ENCODE measurements around the gene COX17. TPM values are rescaled to one million over a fixed set of nuclear protein-coding genes. Genes with fewer than 3 reads are reported as not detected.

COX17 gene
- total RNA-seq, 1 experiment from 2014 or later, result 51.3 TPM

- Mint-ChIP-seq H3K4me3 (ENCODE audit: low read depth, unreplicated experiment) (no peak overlapping the region), H3K4me1 (ENCODE audit: low read depth, unreplicated experiment) (no peaks in the 10 kb centered on the region), H3K27ac (ENCODE audit: unreplicated experiment) (no peak overlapping the region), H3K9me3 (ENCODE audit: low read depth, unreplicated experiment) (no peaks in the 10 kb centered on the region), H3K27me3 (ENCODE audit: unreplicated experiment) (no peaks in the 10 kb centered on the region), H3K36me3 (ENCODE audit: insufficient read depth, unreplicated experiment) (peaks cover 13% of the 10 kb centered on the region)
- BruUV-seq (replicated peaks), result no TSS peak
- DNase-seq, result no peak
- no peak for TF ChIP-seq CTCF (IDR thresholded peaks at IDR 0.05; ENCODE audit: unreplicated experiment)
- intact Hi-C loops (cut with micrococcal nuclease; ENCODE audit: unreplicated experiment), result loop anchor here (10.0 kb wide), 1 partner anchor 208 kb away; the partner anchor contains the start of genes POGLUT1 and TMEM39A
- CTCF ChIA-PET, result no interaction called here
These were observed 4.4 kb downstream of the COX17 start for GRCh38 chr3:119672776-119673175.

GRCh38 chr3:119669906-119670570 is 7.2 kb downstream of the COX17 start:
- CTCF ChIA-PET, result no interaction called here
- Mint-ChIP-seq H3K27ac (ENCODE audit: unreplicated experiment) (no peak overlapping the region), H3K36me3 (ENCODE audit: insufficient read depth, unreplicated experiment) (no peaks in the 10 kb centered on the region), H3K4me3 (ENCODE audit: low read depth, unreplicated experiment) (no peak overlapping the region), H3K4me1 (ENCODE audit: low read depth, unreplicated experiment) (no peaks in the 10 kb centered on the region), H3K9me3 (ENCODE audit: low read depth, unreplicated experiment) (no peaks in the 10 kb centered on the region), H3K27me3 (ENCODE audit: unreplicated experiment) (no peaks in the 10 kb centered on the region)
- DNase-seq, result no peak
- TF ChIP-seq CTCF (IDR thresholded peaks at IDR 0.05; ENCODE audit: unreplicated experiment), result no peak
- BruUV-seq (replicated peaks), result no TSS peak
- intact Hi-C loops (cut with micrococcal nuclease; ENCODE audit: unreplicated experiment), result loop anchor here (10.0 kb wide), 1 partner anchor 205 kb away; the partner anchor contains the start of genes POGLUT1 and TMEM39A

- H3K27ac Mint-ChIP-seq (ENCODE audit: unreplicated experiment), result no peak overlapping the region
- no peak for DNase-seq
- no peaks in the 10 kb centered on the region for H3K27me3 Mint-ChIP-seq (ENCODE audit: unreplicated experiment)
- no peak overlapping the region for H3K4me3 Mint-ChIP-seq (ENCODE audit: low read depth, unreplicated experiment)
- no peaks in the 10 kb centered on the region for H3K36me3 Mint-ChIP-seq (ENCODE audit: insufficient read depth, unreplicated experiment)
- no peaks in the 10 kb centered on the region for H3K4me1 Mint-ChIP-seq (ENCODE audit: low read depth, unreplicated experiment)
- intact Hi-C loops (cut with micrococcal nuclease; ENCODE audit: unreplicated experiment), result no loop called here
- no peak for TF ChIP-seq CTCF (IDR thresholded peaks at IDR 0.05; ENCODE audit: unreplicated experiment)
- CTCF ChIA-PET, result interaction anchor here (0.6 kb wide), 1 partner anchor 1225 kb away, joined by 4 read pairs; no protein-coding TSS in a partner anchor
- H3K9me3 Mint-ChIP-seq (ENCODE audit: low read depth, unreplicated experiment), result no peaks in the 10 kb centered on the region
- BruUV-seq (replicated peaks), result no TSS peak
These were observed 11.1 kb downstream of the COX17 start for GRCh38 chr3:119665954-119666559.

- no peak overlapping the region for H3K4me3 Mint-ChIP-seq (ENCODE audit: low read depth, unreplicated experiment)
- no peak for TF ChIP-seq CTCF (IDR thresholded peaks at IDR 0.05; ENCODE audit: unreplicated experiment)
- intact Hi-C loops (cut with micrococcal nuclease; ENCODE audit: unreplicated experiment), result no loop called here
- no peaks in the 10 kb centered on the region for H3K4me1 Mint-ChIP-seq (ENCODE audit: low read depth, unreplicated experiment)
- DNase-seq, result no peak
- BruUV-seq (replicated peaks), result no TSS peak
- no peaks in the 10 kb centered on the region for H3K9me3 Mint-ChIP-seq (ENCODE audit: low read depth, unreplicated experiment)
- CTCF ChIA-PET, result no interaction called here
- H3K27me3 Mint-ChIP-seq (ENCODE audit: unreplicated experiment), result no peaks in the 10 kb centered on the region
- no peaks in the 10 kb centered on the region for H3K36me3 Mint-ChIP-seq (ENCODE audit: insufficient read depth, unreplicated experiment)
- H3K27ac Mint-ChIP-seq (ENCODE audit: unreplicated experiment), result no peak overlapping the region
These were observed 12.3 kb downstream of the COX17 start for GRCh38 chr3:119664850-119665379.

Measured in Calu3 (cell line).